NCI-H2196 (cell line): ENCODE results near the gene B4GALNT2.
A peak's percentile ranks its signal among the peaks of the same experiment; 100 is the strongest.

Experiments
- DNase-seq: peaks from one replicate; lab custom pipeline; 2025; ENCODE audit not compliant: unreplicated experiment; lab: John Stamatoyannopoulos, UW

B4GALNT2 gene

DNA sequence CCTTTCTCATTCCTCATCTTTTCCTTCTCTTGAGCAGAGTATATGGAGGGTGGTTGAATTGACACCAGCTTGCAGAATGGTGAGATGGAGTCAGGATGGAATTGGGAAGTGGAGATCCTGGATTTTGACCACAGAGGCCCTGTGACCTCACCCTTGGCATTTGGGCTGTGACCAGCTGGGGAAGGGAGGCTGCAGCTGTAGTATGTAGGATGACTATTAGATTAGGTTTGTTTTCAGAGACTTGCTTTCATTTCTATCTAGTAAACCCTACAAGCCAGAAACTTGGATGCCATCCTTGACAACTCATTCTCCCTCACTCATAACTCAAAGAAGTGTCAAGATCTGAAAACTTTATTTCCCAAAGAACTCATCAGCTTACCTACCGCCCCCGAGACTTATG lies 71.9 kb downstream of the B4GALNT2 start:
- no peak for DNase-seq

DNA sequence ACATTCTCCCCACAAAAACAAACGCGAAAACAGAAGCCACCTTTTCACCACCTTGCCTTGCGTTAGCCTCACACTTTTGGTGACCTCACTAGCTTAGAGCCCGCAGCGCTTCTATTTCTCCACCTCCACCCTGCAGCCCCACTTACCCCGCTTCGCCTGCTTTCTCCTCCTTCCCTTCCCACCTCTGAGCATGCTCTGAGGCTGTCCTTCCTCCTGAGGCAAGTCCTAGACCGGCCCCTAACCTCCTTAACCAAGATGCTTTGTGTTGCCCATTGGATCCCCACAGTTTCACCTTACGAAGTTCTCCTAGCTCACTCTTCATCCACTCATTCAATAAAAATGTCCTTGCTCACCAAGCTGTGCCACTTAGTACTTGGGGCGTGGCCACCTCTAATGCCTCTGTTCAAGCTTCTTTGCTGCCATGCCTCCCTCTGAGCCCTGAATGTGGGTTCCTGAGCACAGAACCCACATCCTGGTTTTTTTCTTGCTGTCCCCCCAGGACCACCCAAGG lies 76.5 kb downstream of the B4GALNT2 start:
- no peak for DNase-seq

DNA sequence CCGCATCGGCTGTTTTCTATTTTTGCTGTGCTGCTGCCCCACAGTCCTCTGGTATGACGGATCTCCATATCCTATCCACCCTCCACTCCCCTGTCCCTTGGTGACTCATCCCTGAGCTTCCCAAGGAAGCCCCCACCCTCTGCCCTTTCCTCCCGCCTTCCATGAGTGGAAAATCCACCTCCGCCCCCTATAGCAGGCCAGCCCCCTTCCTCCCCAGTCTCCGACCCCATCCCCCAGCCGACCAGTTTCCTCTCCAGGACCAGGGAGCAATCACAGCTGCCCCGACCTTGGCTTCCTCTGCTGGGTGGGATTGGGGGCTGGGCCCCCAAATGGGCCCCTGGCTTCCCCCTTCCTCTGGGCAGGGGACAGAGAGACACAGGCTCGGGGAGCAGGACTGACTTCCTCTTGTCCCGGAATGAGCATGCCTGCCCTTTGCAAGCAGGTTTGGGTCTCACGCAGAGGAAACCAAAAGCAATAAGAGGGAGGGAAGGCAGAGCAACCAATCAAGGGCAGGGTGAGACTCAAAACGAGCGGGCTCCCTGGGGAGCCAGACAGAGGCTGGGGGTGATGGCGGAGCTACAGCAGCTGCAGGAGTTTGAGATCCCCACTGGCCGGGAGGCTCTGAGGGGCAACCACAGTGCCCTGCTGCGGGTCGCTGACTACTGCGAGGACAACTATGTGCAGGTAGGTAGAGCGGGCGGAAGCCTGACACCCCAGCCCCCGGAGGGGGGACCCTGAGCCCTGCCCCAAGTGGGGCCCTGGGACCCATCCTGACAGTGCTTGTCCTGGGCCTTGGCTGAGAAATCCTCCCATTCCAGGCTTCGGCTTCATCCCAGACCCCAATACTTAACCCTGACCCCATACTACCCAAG lies 77.8 kb downstream of the B4GALNT2 start, which contains the start of the genes ABI3 and GNGT2:
Gene ABI3 (plus strand): TSS at position 550 of the 872 bp plus-strand sequence. CDS start 18 bp downstream, at position 568.
Gene GNGT2 (minus strand): TSS at position 417 of the 872 bp plus-strand sequence. CDS start 3,152 bp downstream, outside the sequence.
- no peak for DNase-seq

DNA sequence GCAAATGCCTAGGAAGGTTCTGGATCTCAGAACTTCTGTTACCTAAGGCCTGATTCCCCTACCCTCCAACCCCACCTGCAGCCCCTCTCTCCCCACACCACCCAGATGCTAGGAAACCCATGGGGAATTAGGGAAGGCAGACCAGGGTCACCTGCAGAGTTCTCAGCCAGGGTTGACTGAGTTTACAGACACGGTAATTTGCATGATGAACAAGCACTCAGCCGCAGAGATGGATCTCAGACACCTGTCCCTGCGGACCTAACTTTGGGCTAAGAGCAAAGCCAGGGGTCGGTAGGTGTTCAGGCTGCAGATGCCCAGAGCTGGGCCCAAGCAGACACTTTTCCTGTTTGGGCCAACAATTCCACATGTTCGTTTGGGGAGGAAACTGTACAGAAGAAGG lies 80.8 kb downstream of the B4GALNT2 start:
- DNase-seq: no peak

DNA sequence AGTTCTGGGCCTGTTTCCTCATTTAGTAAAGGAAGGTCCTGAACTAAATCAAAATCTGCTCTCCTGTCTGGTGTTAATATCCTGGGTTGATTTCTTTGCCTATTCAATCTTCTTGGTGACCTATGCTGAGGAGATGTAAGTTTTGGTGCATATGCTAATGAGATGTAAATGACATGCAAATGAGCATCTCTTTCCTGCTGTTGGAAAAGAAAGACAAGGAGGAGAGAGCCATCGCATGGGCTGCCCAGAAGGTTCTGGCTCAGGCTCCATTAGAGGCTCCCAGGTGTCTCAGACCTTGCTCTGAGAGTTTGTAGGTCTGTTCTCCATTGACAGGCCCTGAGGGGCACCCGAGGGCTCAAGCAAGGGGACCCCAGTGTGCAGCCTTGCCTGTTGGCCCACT lies 81.3 kb downstream of the B4GALNT2 start:
- no peak for DNase-seq

DNA sequence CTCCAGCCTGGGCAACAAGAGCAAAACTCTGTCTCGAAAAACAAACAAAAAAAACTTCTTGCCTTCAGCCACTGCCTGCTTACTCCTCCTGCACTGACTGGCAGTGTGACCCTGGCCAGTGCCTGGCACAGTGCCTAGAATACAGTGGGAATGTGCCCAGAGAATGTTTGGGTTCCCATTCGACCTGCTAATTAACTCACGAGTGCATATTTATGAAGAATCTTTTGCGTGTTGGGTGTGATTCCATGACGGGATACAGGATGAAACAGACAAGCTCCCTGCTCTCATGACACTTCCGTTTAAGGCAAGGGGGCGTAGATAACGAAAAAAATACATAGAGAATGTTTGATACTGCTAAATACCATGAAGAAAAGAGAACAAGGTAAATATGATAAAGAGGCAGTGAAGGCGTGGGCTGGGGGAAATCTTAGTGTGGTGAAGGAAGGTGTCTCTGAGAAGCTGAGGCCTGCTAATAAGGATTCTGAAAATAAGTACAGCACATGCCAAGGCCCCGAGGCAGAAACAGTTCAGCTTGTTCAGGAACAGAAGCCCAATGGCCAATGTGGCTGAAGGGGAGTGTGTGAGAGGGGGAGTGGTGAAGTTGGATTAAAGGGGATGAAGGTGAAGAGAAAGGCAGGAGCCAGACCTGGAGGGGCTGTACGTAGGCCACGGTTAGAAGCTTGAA lies 82.2 kb downstream of the B4GALNT2 start:
- peak; percentile 7 for DNase-seq

DNA sequence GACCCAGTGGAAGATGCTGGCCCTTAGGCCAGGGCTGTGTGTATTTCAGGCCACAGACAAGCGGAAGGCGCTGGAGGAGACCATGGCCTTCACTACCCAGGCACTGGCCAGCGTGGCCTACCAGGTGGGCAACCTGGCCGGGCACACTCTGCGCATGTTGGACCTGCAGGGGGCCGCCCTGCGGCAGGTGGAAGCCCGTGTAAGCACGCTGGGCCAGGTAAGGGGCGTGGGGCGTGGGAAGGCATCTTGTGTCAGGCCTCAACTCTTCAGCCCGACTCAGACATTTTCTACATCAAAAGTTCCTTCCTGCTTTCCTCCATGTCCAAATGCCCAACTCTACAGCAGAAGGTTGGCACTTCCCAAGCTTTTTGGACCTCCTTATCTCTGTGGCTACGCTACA lies 83.9 kb downstream of the B4GALNT2 start:
- DNase-seq: no peak

DNA sequence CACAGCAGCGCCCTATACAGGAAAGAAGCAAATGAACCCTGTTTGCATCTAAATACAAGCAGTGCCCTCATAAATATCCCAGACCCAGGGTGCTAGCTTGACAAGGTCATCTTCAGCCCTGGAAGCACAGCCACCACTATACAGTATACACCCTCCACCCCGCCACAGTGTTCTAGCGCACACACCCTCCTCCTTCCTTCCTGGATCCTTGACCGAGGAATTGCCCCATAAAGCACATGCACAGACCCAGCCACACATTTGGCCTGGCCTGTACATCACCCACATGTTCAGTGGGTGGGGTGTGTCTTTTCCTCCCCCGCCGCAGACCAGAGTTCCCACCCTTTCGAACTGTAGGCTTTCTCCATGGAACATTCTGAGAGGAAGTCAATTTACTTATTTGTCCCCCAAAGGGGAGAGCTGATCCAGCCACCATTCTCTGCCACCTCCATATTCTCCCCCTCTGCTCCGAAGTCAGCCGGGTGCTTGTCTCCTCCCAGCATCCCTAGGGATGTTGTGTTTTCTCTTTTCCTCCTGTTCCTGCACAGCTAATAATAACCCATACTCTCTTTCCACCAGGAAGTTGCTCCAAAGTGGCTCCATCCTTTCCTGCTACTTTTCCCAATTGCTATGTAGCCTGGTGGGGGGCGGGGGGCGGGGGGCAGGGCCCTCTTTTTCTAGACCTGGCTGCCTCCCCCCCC lies 84.5 kb downstream of the B4GALNT2 start:
- DNase-seq: no peak

DNA sequence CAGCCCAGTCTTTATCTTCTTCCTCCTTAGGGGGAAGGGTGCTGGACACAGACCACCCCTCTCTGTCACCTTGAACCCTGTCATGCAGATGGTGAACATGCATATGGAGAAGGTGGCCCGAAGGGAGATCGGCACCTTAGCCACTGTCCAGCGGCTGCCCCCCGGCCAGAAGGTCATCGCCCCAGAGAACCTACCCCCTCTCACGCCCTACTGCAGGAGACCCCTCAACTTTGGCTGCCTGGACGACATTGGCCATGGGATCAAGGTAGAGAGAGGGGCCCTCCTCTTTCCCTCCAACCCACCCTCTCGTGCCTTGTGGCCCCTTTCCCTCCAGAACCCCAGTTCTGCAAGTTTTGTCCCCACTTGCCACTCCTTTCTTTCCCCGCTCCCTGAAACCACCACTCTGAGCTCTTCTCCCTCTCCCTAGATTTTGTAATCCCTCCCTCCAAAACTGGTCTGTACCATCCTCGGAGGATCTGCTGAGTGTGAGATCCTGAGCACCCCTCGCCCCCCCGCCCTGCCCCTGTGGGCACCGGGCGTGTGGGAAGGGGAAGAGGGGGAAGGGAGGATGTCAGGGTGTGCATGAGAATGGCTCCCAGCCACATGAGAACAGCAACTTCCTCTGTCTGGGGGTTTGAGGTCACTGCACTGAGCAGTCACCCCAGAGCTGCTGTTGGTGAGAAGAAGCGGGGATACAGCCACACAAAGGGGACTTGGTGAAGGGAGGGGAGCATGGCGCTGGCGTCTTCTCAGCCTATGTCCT lies 85.3 kb downstream of the B4GALNT2 start:
- DNase-seq: no peak

DNA sequence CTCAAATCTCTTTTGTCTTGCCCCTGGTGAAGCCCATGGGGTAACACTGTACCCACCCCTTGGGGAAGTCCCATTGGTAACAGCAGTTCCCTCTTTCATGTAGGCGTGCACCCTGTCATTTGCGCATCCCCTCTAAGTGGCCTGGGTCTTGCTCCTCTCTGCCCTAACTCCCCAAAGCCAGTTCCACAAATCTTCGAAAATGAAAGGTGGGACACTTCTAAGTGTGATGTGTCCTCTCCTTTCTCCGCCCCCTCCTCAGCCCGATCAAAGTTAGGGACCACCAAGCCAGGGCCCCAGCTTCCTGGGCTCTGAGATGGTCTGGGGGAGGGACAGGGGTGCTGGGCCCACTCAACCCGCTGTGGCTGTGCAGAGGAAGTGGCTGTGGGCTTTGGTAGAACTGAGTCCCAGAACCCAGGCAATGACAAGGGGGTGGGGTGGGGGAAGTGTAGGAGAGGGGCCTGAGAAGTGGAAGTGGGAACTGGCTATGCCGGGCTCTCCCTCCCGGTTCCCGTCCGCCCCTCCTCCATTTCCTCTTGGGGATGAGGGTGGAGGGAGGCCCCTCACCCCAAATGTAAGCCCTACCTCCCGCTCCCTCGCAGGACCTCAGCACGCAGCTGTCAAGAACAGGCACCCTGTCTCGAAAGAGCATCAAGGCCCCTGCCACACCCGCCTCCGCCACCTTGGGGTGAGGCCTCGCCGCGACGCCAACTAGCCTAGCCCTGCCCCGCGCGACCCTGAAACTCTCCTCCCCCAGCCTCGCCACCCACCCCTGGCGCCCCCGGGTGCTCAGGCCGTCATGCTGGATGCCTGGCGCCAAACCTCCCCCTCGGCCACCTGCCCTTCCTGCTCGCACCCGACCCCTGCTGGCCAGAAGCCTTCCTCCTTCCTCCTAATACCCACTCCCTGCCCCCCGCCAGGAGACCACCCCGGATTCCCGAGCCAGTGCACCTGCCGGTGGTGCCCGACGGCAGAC lies 86.7 kb downstream of the B4GALNT2 start:
- DNase-seq: no peak

DNA sequence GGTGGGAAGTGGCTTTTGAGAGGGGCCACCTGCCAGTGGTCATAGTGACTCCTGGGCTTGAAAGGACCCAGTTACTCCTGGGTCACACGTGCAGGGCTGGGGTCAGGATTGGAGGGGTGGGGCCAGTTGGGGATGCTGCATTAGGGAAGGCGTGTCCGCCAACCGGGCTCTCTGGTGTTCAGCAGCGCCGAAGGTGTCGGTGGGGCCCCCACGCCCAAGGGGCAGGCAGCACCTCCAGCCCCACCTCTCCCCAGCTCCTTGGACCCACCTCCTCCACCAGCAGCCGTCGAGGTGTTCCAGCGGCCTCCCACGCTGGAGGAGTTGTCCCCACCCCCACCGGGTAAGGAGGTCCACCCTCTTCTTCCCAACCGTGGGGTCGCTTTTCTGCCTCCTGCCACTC lies 87.4 kb downstream of the B4GALNT2 start:
- DNase-seq: no peak

DNA sequence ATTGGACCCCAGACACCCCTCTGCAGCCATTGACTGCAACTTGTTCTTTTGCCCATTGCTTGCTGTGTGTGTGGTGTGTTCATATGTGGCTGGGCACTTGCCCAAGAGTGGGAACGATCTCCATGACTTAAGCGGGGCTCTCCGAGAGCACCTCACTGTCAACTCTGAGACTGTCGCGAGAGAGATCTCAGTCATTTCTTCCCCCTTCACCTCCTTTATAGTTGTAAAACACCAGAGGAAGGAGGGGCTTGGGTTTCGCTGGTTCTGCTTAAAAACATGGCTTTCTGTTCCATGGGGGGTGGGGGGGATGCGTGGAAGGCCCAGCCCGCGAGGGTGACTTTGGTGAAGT lies 90.6 kb downstream of the B4GALNT2 start:
- no peak for DNase-seq

DNA sequence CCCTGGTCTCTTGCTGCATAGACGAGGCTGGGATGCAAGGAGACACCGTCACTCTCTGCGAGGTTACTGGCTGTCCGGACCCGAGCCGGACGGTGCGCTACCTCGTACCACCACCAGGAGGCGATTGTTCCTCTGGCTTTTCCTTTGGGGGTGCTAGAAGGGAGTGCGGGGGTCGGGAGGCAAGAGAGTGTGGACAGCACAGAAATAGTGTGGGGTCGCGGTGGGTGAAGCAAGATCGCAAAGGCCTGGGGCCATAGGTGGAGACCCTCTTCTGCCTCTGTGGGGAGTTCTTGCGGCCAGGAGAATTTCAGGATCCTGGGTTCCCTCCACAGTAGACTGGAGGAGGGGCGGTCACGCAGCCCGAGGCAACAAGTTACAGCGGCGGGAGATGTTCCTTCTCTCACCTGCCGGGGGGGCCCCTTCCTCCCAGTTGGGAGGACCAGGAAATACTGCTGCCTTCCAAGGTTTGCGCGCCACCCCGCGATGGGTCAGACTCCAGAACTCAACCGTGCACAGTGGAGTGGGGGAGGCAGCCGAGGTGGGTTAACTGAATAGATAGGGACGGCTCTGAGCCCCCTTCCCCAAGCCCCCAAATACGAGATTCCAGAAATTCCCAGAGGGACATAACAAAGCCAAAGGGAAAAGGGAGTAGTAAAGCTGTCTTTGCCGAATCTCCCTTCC lies 91.1 kb downstream of the B4GALNT2 start:
- DNase-seq: peak; percentile 73

DNA sequence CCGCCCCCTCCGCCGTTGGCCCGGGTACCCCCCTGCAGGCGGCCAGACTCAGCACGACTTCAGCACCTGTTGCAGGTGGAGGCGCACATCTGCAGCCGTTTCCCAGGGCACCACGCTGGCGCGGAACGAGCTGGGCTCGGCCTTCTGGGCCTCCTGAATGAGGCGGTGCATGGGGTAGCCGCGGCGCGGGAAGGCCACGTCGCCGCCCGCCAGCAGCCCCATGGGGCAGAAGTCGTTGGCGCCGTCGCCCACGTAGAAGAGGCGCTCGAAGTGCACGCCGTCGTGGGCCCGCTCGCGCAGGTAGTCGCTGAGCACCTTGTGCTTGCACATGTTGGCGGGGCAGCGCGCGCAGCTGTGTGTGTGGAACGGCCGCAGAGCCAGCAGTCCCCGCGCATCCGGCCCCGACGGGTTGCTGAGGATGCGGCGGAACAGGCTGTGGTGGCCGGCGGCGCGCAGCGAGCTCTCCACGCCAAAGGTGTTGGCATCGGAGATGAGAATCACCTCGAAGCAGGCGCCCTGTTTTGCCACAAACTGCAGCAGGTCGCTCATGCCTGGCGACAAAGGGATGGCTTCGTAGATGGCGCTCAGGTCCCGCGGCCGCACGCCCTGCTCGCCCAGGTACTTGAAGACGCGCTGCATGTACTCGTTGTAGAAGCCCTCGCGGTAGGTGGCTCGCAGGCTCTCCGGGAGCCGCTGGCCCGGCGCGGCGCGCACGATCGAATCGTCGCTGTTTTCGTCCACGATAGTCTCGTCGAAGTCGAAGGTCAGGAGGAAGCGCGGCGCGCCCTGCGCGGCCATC lies 91.8 kb downstream of the B4GALNT2 start:
- peak; percentile 54 for DNase-seq

DNA sequence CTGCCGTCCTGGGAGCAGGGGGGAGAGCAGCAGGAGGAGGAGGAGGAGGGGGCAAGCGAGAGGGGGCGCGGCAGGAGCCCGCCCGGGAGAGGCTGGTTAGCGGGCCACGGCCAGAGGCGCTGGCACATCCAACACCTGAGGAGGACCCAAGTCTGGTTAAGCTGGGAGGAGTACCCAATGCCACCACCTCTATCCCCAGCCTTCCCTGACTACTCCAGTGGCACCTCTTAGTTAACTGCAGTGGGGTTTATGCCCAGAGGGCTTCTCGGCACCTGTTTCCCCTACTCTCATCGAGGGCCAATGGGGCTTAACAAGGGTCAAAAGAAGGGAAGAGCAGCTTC lies 92.4 kb downstream of the B4GALNT2 start:
- no peak for DNase-seq

DNA sequence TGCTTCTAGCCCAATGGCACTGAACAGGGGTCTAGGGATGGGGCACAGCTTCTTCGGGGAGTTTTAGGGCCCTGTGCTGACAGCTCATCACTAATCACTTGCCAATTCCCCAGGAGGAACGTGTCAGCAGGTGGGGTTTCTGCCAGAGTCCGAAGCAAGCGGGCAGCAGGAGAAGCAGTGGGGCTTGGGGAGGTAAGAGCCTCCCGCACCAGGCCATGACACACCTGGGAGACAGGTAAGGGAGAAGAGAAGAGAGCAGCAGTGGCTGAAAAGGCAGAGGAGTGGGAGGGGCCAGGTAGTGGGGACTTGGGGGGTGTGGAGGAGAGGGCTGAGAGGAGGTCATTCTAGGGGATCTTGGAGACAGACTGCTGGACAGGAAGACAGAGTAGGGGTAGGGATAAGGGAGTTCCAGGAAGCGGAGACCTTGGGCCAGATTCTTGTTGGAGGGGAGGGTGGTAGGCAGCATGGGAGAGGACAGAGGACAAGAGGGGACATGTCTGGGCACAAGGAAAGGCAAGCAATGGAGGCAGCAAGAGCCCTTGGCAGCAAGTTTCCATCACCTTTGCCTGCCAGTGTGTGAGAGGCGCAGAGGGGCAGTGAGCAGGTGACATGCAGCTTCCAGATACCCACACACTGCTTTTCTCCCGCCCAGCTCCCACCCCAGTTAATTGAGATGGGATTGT lies 93.1 kb downstream of the B4GALNT2 start:
- DNase-seq: no peak
